MCF 10A (cell line): ENCODE results near the gene GSTA2. TPM values are rescaled to one million over a fixed set of nuclear protein-coding genes. Genes with fewer than 3 reads are reported as not detected.

ENCODE experiments used
- BruUV-seq: library from RNA; stranded (reverse); fragments of 400-500 nt; replicated peaks from 2 replicates; lab custom pipeline; 2021; lab: Mats Ljungman, UMichigan
- CTCF ChIA-PET: fragments of 300-600 bp; sonication (Branson Sonifier 250); formaldehyde crosslinking; extraction: SDS; loops from one replicate; lab custom pipeline; 2021; ENCODE audit warnings: antibody characterized with exemption, inconsistent platforms; lab: Yijun Ruan, JAX
- POLR2A ChIA-PET: fragments of 300-600, 350-650 bp; sonication (Branson Sonifier 250); formaldehyde crosslinking; extraction: SDS; loops from one replicate; lab custom pipeline; 2020; ENCODE audit warnings: antibody characterized with exemption, inconsistent platforms; lab: Yijun Ruan, JAX
- DNase-seq: peaks from one replicate; pipeline ENCODE4 v3.0.0-alpha.2; 2018; ENCODE audit not compliant: unreplicated experiment
- H3K27ac Mint-ChIP-seq: one replicate; pipeline ENCODE4 v1.8.0; 2022; ENCODE audit warnings: mild to moderate bottlenecking, low read depth, mixed read lengths; ENCODE audit not compliant: unreplicated experiment
- H3K27me3 Mint-ChIP-seq: one replicate; pipeline ENCODE4 v1.8.0; 2022; ENCODE audit warnings: mixed read lengths; ENCODE audit not compliant: insufficient read depth, unreplicated experiment
- H3K36me3 Mint-ChIP-seq: one replicate; pipeline ENCODE4 v1.8.0; 2022; ENCODE audit warnings: mild to moderate bottlenecking, moderate library complexity, mixed read lengths; ENCODE audit not compliant: insufficient read depth, unreplicated experiment
- H3K4me1 Mint-ChIP-seq: one replicate; pipeline ENCODE4 v1.8.0; 2022; ENCODE audit warnings: mixed read lengths; ENCODE audit not compliant: insufficient read depth, unreplicated experiment
- H3K4me3 Mint-ChIP-seq: one replicate; pipeline ENCODE4 v1.8.0; 2022; ENCODE audit warnings: mild to moderate bottlenecking, moderate library complexity, mixed read lengths; ENCODE audit not compliant: unreplicated experiment
- H3K9me3 Mint-ChIP-seq: one replicate; pipeline ENCODE4 v1.8.0; 2022; ENCODE audit warnings: mixed read lengths; ENCODE audit not compliant: unreplicated experiment
- intact Hi-C: fragments of 100-400 bp; cut with micrococcal nuclease; formaldehyde crosslinking; loops from 2 replicates; pipeline ENCODE4 v1.14.1; 2022
- total RNA-seq: library from RNA; stranded (reverse); gene quantifications from 2 replicates; pipeline ENCODE4 v1.2.3, GENCODE V29; 2022
- TF ChIP-seq, protein P1 (sequence below): fragments of 200-600 bp; IDR thresholded peaks from one replicate; pipeline ENCODE4 v1.8.0; 2022; ENCODE audit warnings: antibody characterized with exemption, mild to moderate bottlenecking; ENCODE audit not compliant: unreplicated experiment

The GSTA2 gene
- total RNA-seq, 1 experiment from 2014 or later = not detected

- no peaks in the 10 kb centered on the region for H3K36me3 Mint-ChIP-seq
- no peaks in the 10 kb centered on the region for H3K9me3 Mint-ChIP-seq
- POLR2A ChIA-PET = no interaction called here
- no peak overlapping the region for H3K27ac Mint-ChIP-seq
- intact Hi-C loops = no loop called here
- H3K4me3 Mint-ChIP-seq = no peak overlapping the region
- CTCF ChIA-PET = no interaction called here
- H3K4me1 Mint-ChIP-seq = no peaks in the 10 kb centered on the region
- TF ChIP-seq, protein P1, sequence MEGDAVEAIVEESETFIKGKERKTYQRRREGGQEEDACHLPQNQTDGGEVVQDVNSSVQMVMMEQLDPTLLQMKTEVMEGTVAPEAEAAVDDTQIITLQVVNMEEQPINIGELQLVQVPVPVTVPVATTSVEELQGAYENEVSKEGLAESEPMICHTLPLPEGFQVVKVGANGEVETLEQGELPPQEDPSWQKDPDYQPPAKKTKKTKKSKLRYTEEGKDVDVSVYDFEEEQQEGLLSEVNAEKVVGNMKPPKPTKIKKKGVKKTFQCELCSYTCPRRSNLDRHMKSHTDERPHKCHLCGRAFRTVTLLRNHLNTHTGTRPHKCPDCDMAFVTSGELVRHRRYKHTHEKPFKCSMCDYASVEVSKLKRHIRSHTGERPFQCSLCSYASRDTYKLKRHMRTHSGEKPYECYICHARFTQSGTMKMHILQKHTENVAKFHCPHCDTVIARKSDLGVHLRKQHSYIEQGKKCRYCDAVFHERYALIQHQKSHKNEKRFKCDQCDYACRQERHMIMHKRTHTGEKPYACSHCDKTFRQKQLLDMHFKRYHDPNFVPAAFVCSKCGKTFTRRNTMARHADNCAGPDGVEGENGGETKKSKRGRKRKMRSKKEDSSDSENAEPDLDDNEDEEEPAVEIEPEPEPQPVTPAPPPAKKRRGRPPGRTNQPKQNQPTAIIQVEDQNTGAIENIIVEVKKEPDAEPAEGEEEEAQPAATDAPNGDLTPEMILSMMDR = no peak
- no peak for DNase-seq
- BruUV-seq = no TSS peak
- peaks cover 13% of the 10 kb centered on the region for H3K27me3 Mint-ChIP-seq
Observed at GRCh38 chr6:52704060-52704459, 59.2 kb downstream of the GSTA2 start.

Other genes with a start within 250 kb of the GSTA2 start
- gene TRAM2, start 186.4 kb downstream of the GSTA2 start, total RNA-seq = 9.9 and 10.1 TPM in 2 replicates
- 10.5 and 15.6 TPM in 2 replicates for gene TMEM14A, start 92.4 kb downstream of the GSTA2 start, total RNA-seq
- gene GSTA1, start 40.3 kb upstream of the GSTA2 start, total RNA-seq = not detected in 2 replicates
- gene GSTA5, start 77.3 kb upstream of the GSTA2 start, total RNA-seq = not detected in 2 replicates
- gene GSTA3, start 146.2 kb upstream of the GSTA2 start, total RNA-seq = not detected in 2 replicates
- 5.3 and 5.9 TPM in 2 replicates for gene GSTA4, start 231.8 kb upstream of the GSTA2 start, total RNA-seq